ENCODE data around the gene SPATA2L. TPM values are rescaled to one million over a fixed set of nuclear protein-coding genes. Genes with fewer than 3 reads are reported as not detected.

The SPATA2L gene
- total and polyA plus RNA-seq, 2 of the 13 experiments (the other 11 are each of a cell fraction or from before 2014, with no cell fraction given) = 9.1 to 20.7 TPM

DNA sequence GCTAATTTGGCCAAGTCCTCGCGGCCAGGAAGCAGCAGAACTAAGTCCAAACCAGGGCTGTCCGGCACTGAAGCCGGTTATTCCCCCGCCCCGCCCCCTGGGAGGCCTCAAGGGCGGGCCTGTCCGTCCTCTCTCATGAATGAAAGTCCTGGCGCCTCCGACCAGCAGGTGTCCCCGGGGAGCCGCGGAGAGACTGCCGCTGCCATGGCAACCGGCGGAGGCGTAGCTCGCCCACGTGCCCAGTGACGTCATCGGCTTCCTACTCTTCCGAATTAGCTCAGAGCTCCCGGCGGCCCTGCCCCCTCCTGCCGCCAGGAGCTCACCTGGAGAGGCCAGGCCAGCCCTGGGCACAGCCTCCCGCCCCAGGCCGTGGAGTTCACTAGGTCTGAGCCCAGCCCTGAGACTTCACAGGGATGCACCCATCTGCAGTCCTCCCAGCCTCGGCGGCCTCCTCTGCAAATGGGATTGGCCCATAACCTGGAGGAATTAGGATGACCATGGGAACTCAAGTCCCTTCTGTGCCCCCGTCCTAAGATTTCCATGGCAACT lies 1.3 kb downstream of the SPATA2L start (continued):
- 0 out of 2 replicates have a peak, but pooled peaks have one; percentile 22 for TF ChIP-seq MTERF4 (CRISPR knock-in tag; IDR thresholded peaks at IDR 0.05)
- TF ChIP-seq NFYB (CRISPR knock-in tag; IDR thresholded peaks at IDR 0.05) = no peak
- TF ChIP-seq ZHX1 (CRISPR knock-in tag; IDR thresholded peaks at IDR 0.05; ENCODE audit: low read depth) = peak; percentile 94
- TF ChIP-seq ZNF234 (CRISPR knock-in tag; conservative IDR thresholded peaks at IDR 0.05) = no peak
- TF ChIP-seq, protein P1, sequence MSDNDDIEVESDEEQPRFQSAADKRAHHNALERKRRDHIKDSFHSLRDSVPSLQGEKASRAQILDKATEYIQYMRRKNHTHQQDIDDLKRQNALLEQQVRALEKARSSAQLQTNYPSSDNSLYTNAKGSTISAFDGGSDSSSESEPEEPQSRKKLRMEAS (IDR thresholded peaks at IDR 0.05) = peak; percentile 92
- no peak for TF ChIP-seq CENPT (CRISPR knock-in tag; IDR thresholded peaks at IDR 0.05; ENCODE audit: low read depth)
- TF ChIP-seq NKX3-1 (CRISPR knock-in tag; IDR thresholded peaks at IDR 0.05) = no peak; the same call in 1 of the 2 replicates
- TF ChIP-seq ZNF891 (CRISPR knock-in tag; IDR thresholded peaks at IDR 0.05) = no peak
- TF ChIP-seq POLR2AphosphoS2 (IDR thresholded peaks at IDR 0.05; ENCODE audit: low read depth, low read length) = no peak
- peak; percentile 77 for TF ChIP-seq ZNF761 (CRISPR knock-in tag; conservative IDR thresholded peaks at IDR 0.05)
- TF ChIP-seq KLF15 (CRISPR knock-in tag; IDR thresholded peaks at IDR 0.05; ENCODE audit: borderline replicate concordance) = no peak
- TF ChIP-seq DBP (CRISPR knock-in tag; IDR thresholded peaks at IDR 0.05; ENCODE audit: not compliant biosample characterization) = no peak
- no peak for TF ChIP-seq CSRNP2 (CRISPR knock-in tag; conservative IDR thresholded peaks at IDR 0.05; ENCODE audit: low read depth)
- TF ChIP-seq, protein P2, sequence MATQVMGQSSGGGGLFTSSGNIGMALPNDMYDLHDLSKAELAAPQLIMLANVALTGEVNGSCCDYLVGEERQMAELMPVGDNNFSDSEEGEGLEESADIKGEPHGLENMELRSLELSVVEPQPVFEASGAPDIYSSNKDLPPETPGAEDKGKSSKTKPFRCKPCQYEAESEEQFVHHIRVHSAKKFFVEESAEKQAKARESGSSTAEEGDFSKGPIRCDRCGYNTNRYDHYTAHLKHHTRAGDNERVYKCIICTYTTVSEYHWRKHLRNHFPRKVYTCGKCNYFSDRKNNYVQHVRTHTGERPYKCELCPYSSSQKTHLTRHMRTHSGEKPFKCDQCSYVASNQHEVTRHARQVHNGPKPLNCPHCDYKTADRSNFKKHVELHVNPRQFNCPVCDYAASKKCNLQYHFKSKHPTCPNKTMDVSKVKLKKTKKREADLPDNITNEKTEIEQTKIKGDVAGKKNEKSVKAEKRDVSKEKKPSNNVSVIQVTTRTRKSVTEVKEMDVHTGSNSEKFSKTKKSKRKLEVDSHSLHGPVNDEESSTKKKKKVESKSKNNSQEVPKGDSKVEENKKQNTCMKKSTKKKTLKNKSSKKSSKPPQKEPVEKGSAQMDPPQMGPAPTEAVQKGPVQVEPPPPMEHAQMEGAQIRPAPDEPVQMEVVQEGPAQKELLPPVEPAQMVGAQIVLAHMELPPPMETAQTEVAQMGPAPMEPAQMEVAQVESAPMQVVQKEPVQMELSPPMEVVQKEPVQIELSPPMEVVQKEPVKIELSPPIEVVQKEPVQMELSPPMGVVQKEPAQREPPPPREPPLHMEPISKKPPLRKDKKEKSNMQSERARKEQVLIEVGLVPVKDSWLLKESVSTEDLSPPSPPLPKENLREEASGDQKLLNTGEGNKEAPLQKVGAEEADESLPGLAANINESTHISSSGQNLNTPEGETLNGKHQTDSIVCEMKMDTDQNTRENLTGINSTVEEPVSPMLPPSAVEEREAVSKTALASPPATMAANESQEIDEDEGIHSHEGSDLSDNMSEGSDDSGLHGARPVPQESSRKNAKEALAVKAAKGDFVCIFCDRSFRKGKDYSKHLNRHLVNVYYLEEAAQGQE (IDR thresholded peaks at IDR 0.05; ENCODE audit: borderline replicate concordance in 1 of 2, low read depth in 1 of 2, low read length in 2 of 2) = no peak
- TF ChIP-seq EED (CRISPR knock-in tag; IDR thresholded peaks at IDR 0.05) = no peak; the same call in 1 of the 2 replicates
- TF ChIP-seq, protein P3, sequence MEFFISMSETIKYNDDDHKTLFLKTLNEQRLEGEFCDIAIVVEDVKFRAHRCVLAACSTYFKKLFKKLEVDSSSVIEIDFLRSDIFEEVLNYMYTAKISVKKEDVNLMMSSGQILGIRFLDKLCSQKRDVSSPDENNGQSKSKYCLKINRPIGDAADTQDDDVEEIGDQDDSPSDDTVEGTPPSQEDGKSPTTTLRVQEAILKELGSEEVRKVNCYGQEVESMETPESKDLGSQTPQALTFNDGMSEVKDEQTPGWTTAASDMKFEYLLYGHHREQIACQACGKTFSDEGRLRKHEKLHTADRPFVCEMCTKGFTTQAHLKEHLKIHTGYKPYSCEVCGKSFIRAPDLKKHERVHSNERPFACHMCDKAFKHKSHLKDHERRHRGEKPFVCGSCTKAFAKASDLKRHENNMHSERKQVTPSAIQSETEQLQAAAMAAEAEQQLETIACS (CRISPR knock-in tag; IDR thresholded peaks at IDR 0.05) = no peak; the same call in 1 of the 2 replicates
- TF ChIP-seq TMF1 (CRISPR knock-in tag; IDR thresholded peaks at IDR 0.05; ENCODE audit: low read depth) = peak; percentile 84; the same call in 1 of the 2 replicates
